Prostate gland (tissue), 2 donors: ENCODE results near the gene PTPRO. TPM values are rescaled to one million over a fixed set of nuclear protein-coding genes. Genes with fewer than 3 reads are reported as not detected.

ENCODE experiments used
- DNase-seq: peaks from one replicate; pipeline ENCODE4 v3.0.0-alpha.2; 2019; ENCODE audit warnings: low spot score
- H3K27ac ChIP-seq, 2 donors: fragments of 200-600 bp; sonication (generic); 2 replicates each; pipeline ENCODE4 v1.5.1; 2017 to 2019
- H3K27me3 ChIP-seq: fragments of 200-600 bp; sonication (generic); replicated peaks from 2 replicates; pipeline ENCODE4 v1.5.1; 2019; ENCODE audit not compliant: insufficient read depth
- H3K36me3 ChIP-seq, 2 donors: fragments of 200-600 bp; sonication (generic); 1 replicate in 1 of 2; 2 replicates in 1 of 2; pipeline versions ENCODE4 v1.5.1 to v1.8.1; 2017 to 2019
- H3K4me1 ChIP-seq: fragments of 200-600 bp; sonication (generic); replicated peaks from 2 replicates; pipeline ENCODE4 v1.5.1; 2019
- H3K4me3 ChIP-seq, 2 donors: fragments of 200-600 bp; sonication (generic); 2 replicates each; pipeline ENCODE4 v1.5.1; 2017 to 2019
- H3K9me3 ChIP-seq: fragments of 200-600 bp; sonication (generic); 2 replicates; pipeline ENCODE4 v1.5.1; 2017
- CTCF ChIP-seq, 4 experiments: fragments of 200-600 bp in 2 of 4; fragments of 450-650 bp in 2 of 4; sonication (generic) in 2 of 4; IDR thresholded peaks; 1 replicate in 3 of 4; 2 replicates in 1 of 4; pipeline ENCODE4 v1.5.1; 2016 to 2019; ENCODE audit warnings: antibody characterized with exemption in 4 of 4, mild to moderate bottlenecking in 2 of 4, moderate library complexity in 2 of 4
- POLR2A ChIP-seq: fragments of 450-650 bp; IDR thresholded peaks from one replicate; pipeline ENCODE4 v1.6.1; 2016; ENCODE audit warnings: antibody characterized with exemption, mild to moderate bottlenecking
- POLR2AphosphoS5 ChIP-seq: sonication (generic); formaldehyde crosslinking; IDR thresholded peaks from one replicate; pipeline ENCODE4 v1.6.1; 2017; ENCODE audit warnings: antibody characterized with exemption
- WGBS: methylation state at CpG from one replicate; pipeline ENCODE4 v1.1.5; 2018; 5-methylcytosine and 5-hydroxymethylcytosine counted together
- intact Hi-C: fragments of 100-400 bp; cut with DNase I; formaldehyde crosslinking; loops from one replicate; pipeline ENCODE4 v1.14.2; 2022
- total RNA-seq, 2 donors: library from RNA; depleted of rRNA; stranded (reverse); fragments of >200 nt; gene quantifications; one replicate each; pipeline ENCODE4 v1.1.0, GENCODE V29; 2016

PTPRO gene
- total RNA-seq, 2 donors from 2014 or later: 0.55 to 1.4 TPM

- H3K4me3 ChIP-seq: no peak overlapping the region
- 79% methylated on average over 1 of the region's 1 CpG for whole genome bisulfite sequencing
- no peaks in the 10 kb centered on the region for H3K9me3 ChIP-seq
- H3K4me1 ChIP-seq: no peaks in the 10 kb centered on the region
- TF ChIP-seq POLR2AphosphoS5 (no peak), CTCF (IDR thresholded peaks at IDR 0.05) (no peak), POLR2A (no peak)
- no peaks in the 10 kb centered on the region for H3K27me3 ChIP-seq
- H3K27ac ChIP-seq: no peak overlapping the region
- no peaks in the 10 kb centered on the region for H3K36me3 ChIP-seq
- DNase-seq: no peak
- intact Hi-C loops: no loop called here
Observed at GRCh38 chr12:15389561-15389960, 67.3 kb downstream of the PTPRO start.

- no peak for TF ChIP-seq POLR2AphosphoS5
- intact Hi-C loops: no loop called here
- no peak for DNase-seq
Observed at GRCh38 chr12:15393037-15393436, 70.7 kb downstream of the PTPRO start.

GRCh38 chr12:15393995-15394394 lies 71.7 kb downstream of the PTPRO start:
- H3K9me3 ChIP-seq: no peaks in the 10 kb centered on the region
- H3K4me3 ChIP-seq: no peak overlapping the region
- intact Hi-C loops: no loop called here
- no peaks in the 10 kb centered on the region for H3K27me3 ChIP-seq
- no peaks in the 10 kb centered on the region for H3K4me1 ChIP-seq
- no peak for DNase-seq
- TF ChIP-seq POLR2AphosphoS5: no peak
- no peak for TF ChIP-seq POLR2A
- no peak for TF ChIP-seq CTCF (IDR thresholded peaks at IDR 0.05)
- no peak overlapping the region for H3K27ac ChIP-seq
- H3K36me3 ChIP-seq: no peaks in the 10 kb centered on the region

More at GRCh38 chr12:15393037-15393436, 70.7 kb downstream of the PTPRO start:
- 88% methylated on average over 1 of the region's 1 CpG for WGBS
- no peaks in the 10 kb centered on the region for H3K4me1 ChIP-seq
- H3K27ac ChIP-seq: no peak overlapping the region
- no peaks in the 10 kb centered on the region for H3K27me3 ChIP-seq
- H3K9me3 ChIP-seq: no peaks in the 10 kb centered on the region
- H3K36me3 ChIP-seq: no peaks in the 10 kb centered on the region
- H3K4me3 ChIP-seq: no peak overlapping the region

GRCh38 chr12:15404485-15404884 lies 82.2 kb downstream of the PTPRO start:
- Histone ChIP-seq H3K27ac (no peak overlapping the region), H3K27me3 (no peaks in the 10 kb centered on the region), H3K4me3 (no peak overlapping the region), H3K36me3 (no peaks in the 10 kb centered on the region), H3K9me3 (no peaks in the 10 kb centered on the region), H3K4me1 (no peaks in the 10 kb centered on the region)
- 0% methylated on average over 1 of the region's 1 CpG for WGBS
- TF ChIP-seq POLR2A (no peak), CTCF (IDR thresholded peaks at IDR 0.05) (no peak), POLR2AphosphoS5 (no peak)
- DNase-seq: no peak
- intact Hi-C loops: no loop called here

GRCh38 chr12:15405606-15406005 lies 83.3 kb downstream of the PTPRO start:
- no peak overlapping the region for H3K4me3 ChIP-seq

More at GRCh38 chr12:15405606-15406005, 83.3 kb downstream of the PTPRO start:
- TF ChIP-seq POLR2A: no peak
- no peak for TF ChIP-seq CTCF (IDR thresholded peaks at IDR 0.05)
- no peak for DNase-seq
- H3K4me1 ChIP-seq: no peaks in the 10 kb centered on the region
- no peaks in the 10 kb centered on the region for H3K9me3 ChIP-seq
- intact Hi-C loops: no loop called here
- WGBS: 84% methylated on average over 2 of the region's 2 CpGs
- H3K36me3 ChIP-seq: no peaks in the 10 kb centered on the region
- no peak overlapping the region for H3K27ac ChIP-seq
- no peaks in the 10 kb centered on the region for H3K27me3 ChIP-seq
